ENCODE data around the gene PRR3. TPM values are rescaled to one million over a fixed set of nuclear protein-coding genes. Genes with fewer than 3 reads are reported as not detected.

Gene PRR3
- total and polyA plus RNA-seq, 2 of the 13 experiments (the other 11 are each of a cell fraction or from before 2014, with no cell fraction given), result 14.6 to 21.2 TPM

DNA sequence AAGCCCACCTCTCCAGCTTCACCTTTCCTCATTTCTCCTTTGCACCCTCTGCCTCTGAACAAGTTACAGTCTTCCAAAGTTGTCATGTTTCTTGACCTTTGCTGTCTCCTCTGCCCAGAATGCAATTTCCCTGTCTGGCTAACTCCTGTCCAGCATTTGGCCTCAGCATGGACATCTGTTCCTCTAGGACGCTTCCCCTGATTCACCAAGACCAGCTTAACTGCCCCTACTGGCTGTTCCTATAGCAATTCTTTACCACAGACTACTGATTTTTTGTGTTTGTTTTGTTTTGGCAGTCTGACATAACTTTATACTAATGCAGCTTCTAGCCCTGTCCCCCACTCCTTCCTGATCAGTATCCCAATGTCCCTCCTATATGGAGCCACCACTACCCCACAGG lies 14.2 kb upstream of the PRR3 start:
- ATAC-seq, result no peak
- POLR2A ChIA-PET, result interaction anchor here (1.2 to 2.1 kb wide), 2 partner anchors 13 to 129 kb away, joined by 3 to 6 read pairs; partner anchors contain the start of genes DHX16 and GNL1

More for the DNA sequence above, 14.2 kb upstream of the PRR3 start:
- Histone ChIP-seq H3K4me2 (ENCODE audit: low read depth, low read length) (no peak overlapping the region), H3K27ac (ENCODE audit: extremely low read length, insufficient read depth, low read length) (no peak overlapping the region), H3K9me3 (ENCODE audit: low read length) (no peaks in the 10 kb centered on the region), H3K4me3 (replicated peaks in 1 of 3; ENCODE audit: insufficient read depth in 1 of 3, low read depth in 2 of 3, low read length in 3 of 3) (no peak overlapping the region), H3K4me1 (ENCODE audit: insufficient read depth, low read length) (peaks cover 7% of the 10 kb centered on the region; the same call in 1 of the 2 replicates), H3K27me3 (ENCODE audit: control insufficient read depth in 1 of 2, insufficient read depth in 2 of 2, low read length in 2 of 2) (no peaks in the 10 kb centered on the region), H3K79me2 (ENCODE audit: insufficient read depth, low read length) (no peaks in the 10 kb centered on the region), H4K20me1 (ENCODE audit: insufficient read depth, low read length) (no peaks in the 10 kb centered on the region; the same call in 1 of the 2 replicates), H3K36me3 (replicated peaks in 1 of 2; ENCODE audit: control insufficient read depth in 1 of 2, insufficient read depth in 2 of 2, low read length in 2 of 2) (peaks cover 6 to 20% of the 10 kb centered on the region in 2 experiments; a peak in 4 of 5 replicates), H2AFZ (ENCODE audit: low read length) (no peak overlapping the region), H3K9ac (ENCODE audit: insufficient read depth, low read depth, low read length) (no peak overlapping the region)
- BruUV-seq (replicated peaks), result TSS peak; percentile 11
- intact Hi-C loops (cut with micrococcal nuclease; ENCODE audit: unreplicated experiment), result loop anchor here (10.0 kb wide), 1 partner anchor 132 kb away; the partner anchor contains the start of gene DHX16
- CTCF ChIA-PET (ENCODE audit: low intra/inter-chr PET ratio, low total read pairs), result interaction anchor here (6.6 kb wide), 1 partner anchor 60 kb away, joined by 110 read pairs; no protein-coding TSS in a partner anchor
- no peak for DNase-seq (ENCODE audit: low spot score)
- in situ Hi-C loops (cut with HindIII; ENCODE audit: extremely low pct_ligation_motif_present, low pct_unique_long_range_greater_than_20kb), result loop anchor here (5.0 kb wide), 1 partner anchor 61 kb away; no protein-coding TSS in a partner anchor
- FAIRE-seq, result no peak
- WGBS (ENCODE audit: low lambda C conversion rate), result 87% methylated on average over 1 of the region's 1 CpG
- peak; percentile 27; the same call in 1 of the 2 replicates for TF ChIP-seq POLR2G (IDR thresholded peaks at IDR 0.05; ENCODE audit: low read depth, low read length)
- TF ChIP-seq MXI1 (IDR thresholded peaks at IDR 0.05; ENCODE audit: borderline replicate concordance, low read depth, low read length), result no peak
- no peak for TF ChIP-seq AGO2 (optimal IDR thresholded peaks at IDR 0.05; ENCODE audit: low read depth, low read length)
- no peak for TF ChIP-seq ZNF850 (CRISPR knock-in tag; conservative IDR thresholded peaks at IDR 0.05)
- TF ChIP-seq KLF6 (CRISPR knock-in tag; IDR thresholded peaks at IDR 0.05), result no peak
- TF ChIP-seq, protein P1, sequence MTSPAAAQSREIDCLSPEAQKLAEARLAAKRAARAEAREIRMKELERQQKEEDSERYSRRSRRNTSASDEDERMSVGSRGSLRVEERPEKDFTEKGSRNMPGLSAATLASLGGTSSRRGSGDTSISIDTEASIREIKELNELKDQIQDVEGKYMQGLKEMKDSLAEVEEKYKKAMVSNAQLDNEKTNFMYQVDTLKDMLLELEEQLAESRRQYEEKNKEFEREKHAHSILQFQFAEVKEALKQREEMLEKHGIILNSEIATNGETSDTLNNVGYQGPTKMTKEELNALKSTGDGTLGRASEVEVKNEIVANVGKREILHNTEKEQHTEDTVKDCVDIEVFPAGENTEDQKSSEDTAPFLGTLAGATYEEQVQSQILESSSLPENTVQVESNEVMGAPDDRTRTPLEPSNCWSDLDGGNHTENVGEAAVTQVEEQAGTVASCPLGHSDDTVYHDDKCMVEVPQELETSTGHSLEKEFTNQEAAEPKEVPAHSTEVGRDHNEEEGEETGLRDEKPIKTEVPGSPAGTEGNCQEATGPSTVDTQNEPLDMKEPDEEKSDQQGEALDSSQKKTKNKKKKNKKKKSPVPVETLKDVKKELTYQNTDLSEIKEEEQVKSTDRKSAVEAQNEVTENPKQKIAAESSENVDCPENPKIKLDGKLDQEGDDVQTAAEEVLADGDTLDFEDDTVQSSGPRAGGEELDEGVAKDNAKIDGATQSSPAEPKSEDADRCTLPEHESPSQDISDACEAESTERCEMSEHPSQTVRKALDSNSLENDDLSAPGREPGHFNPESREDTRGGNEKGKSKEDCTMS (CRISPR knock-in tag; conservative IDR thresholded peaks at IDR 0.05), result no peak
